ELR (cell line): ENCODE measurements around the gene NMUR1.

Source experiments
- DNase-seq: peaks from one replicate; pipeline ENCODE4 v3.0.0-alpha.2; 2015; ENCODE audit warnings: low read depth

NMUR1 gene

DNA sequence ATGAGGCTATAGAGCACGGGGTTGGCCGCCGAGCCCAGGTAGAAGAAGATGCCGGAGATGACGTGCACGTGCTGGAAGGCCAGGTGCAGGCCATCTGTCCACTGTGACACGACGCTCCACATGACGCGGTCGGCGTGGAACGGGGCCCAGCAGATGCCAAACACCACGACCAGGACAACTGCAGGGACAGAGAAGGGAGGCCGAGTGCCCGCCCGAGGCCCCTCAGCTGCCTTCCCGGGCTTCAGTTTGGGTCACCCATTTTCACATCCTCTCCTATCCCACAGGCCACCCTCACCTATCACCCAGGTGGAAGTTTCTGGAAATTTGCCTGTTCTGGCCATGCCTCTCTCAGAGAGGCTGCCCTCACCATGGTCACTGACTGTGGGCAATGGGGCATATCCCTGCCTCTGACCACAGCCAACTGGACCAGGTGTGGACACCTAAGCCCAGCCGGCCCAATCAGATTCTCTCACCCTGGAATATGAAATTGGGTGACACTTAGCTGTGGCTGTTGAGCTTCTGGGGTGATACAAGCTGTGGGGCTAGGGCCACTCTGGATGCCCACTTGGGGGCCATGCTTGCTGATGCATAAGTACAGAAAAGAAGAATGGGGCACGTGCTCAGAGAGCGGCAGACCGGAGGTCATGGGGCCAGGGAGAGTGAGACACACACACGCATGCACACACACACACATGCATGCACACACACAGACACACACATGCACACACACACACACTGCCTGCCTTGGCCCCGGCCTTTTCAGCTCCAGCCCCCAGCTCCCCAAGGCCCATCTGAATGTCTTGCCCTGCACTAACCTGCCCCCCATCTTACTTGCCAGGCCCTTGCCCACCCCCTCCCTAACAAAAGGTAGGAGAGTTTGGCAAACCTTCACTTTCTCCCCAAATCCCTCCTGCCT, 4.7 kb downstream of the NMUR1 start:
- DNase-seq: no peak

GRCh38 chr2:231524477-231525247, 5.6 kb downstream of the NMUR1 start:
- DNase-seq: no peak

GRCh38 chr2:231523451-231524285, 6.6 kb downstream of the NMUR1 start:
- no peak for DNase-seq

DNA sequence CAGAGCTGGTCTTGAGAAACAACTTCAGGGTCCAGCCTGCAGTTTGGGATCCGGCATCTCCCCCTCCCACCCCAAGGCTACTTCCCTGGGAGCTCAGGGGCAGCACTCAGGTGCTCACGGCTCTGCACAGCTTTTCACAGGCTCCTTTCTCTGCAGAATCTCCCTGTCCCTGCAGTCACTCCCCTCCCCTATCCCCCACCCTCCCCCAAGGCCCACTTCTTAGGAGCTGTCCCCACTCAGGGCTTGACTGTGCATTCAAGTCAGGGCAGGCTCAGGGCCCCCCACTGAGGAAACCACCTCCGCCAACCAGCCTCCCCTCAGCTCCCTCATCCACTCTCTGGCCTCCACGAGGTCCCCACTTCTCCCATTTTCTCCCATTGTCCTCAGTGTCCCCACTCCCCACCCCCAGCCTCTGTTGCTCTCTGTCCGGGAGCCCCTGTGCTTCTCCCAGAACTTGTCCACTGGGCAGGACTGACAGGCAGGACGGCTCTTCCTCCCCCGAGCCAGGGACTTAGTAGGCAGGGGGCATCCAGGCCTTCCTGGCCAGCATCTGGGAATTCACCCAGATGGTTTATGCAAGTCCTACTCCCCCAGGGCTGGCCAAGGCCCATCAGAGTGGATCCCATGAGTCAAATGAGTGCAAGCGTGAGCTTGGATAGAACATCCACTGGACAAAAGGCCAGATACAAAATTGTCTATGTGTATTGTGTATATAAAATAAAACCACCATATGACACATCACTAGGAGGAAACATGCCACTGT, 7.6 kb downstream of the NMUR1 start:
- peak; percentile 50 for DNase-seq

DNA sequence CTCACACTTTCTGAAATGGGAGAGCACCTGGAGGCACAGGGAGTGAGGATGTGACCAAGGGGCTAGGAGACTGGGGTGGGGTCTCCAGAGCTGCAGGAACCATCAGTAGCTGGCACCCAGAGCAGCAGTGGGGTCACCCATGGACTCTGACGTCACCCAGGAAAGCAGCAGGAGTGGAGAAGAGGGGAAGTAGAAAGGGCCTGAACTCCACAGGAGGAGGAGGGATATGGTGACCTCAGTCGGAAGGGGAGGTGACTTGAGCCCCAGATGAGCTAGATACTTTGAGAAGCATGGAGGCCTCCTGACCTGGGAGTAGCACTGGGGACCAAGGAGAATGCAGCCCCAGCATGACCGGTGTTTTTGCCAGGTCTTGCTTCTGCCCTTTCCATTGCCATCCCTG, 8.8 kb downstream of the NMUR1 start:
- no peak for DNase-seq

DNA sequence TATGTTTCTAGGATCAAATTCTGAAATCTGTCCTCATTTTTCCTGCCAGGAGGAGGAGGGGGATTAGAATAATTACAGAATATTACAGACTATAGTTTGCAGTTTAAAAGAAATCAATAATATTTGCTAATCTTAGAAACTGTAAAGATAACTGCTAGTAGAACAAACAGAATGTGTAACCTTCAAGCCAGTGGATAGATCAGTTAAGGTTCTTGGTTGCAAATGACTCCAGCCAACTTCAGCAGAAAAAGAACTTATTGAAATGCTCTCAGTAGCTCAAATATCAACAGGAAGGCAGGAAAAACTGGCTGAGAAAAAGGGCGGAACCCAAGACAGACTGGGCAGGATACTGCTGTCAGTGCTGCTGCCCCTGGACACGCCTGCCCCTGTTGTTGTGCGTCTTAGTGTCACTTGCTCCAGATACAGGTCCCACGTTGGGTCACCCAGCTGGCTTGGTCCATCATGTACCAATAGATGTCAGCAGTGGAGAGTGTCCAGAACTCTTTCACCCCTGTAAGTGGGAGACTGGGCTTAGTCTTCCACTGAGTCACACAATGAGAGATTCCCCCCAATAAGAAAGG, 10.2 kb downstream of the NMUR1 start:
- DNase-seq: no peak

GRCh38 chr2:231518771-231519170, 11.5 kb downstream of the NMUR1 start:
- no peak for DNase-seq

- no peak for DNase-seq
These were observed 14.6 kb downstream of the NMUR1 start for GRCh38 chr2:231515603-231516002.

- no peak for DNase-seq
These were observed 15.3 kb downstream of the NMUR1 start for GRCh38 chr2:231514951-231515297.

- DNase-seq: peak; percentile 98
These were observed 15.9 kb downstream of the NMUR1 start for GRCh38 chr2:231514225-231514950.

DNA sequence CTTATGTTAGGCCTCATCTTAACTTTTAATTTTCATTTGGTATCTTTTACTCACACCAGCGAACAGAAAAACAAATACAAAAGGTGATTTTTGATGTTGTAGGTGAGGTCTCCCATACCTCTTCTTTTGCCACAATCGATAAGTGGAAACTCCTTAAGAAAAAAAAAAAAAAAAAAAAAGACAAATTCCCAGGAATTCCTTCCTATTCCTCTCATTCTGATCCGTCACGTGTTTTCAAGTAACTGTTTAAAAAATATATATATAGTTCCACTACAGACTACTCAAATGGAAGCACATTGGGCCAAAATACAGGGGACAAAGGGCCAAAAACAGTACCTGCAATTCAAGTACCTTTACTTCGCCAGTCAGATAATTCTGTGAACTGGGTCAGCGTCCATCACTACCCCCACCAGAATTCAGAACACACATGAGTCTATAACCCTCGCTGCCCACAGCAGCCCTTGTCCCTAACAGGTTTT, 16.5 kb downstream of the NMUR1 start:
- DNase-seq: no peak

GRCh38 chr2:231512222-231512621, 18.0 kb downstream of the NMUR1 start:
- no peak for DNase-seq

- no peak for DNase-seq
These were observed 26.5 kb downstream of the NMUR1 start for GRCh38 chr2:231503766-231504165.

DNA sequence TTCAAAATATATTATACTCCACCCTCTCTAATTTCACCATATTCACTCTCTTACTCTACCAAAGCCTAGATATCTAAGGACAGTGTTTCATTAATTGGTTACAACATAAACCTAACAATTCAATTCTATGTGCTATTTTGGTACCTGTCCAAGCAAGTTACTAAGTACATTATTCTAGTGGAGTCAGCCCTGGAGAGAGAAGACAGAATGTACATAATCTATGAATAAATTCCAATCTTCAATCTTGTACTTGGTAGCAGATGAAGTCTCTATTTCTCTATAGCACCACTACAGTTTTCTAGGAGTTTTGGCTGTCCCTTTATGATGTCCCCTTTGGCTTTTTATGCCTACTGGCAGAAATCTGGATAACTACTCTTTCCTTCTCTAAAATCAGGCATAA, 27.6 kb downstream of the NMUR1 start:
- no peak for DNase-seq

DNA sequence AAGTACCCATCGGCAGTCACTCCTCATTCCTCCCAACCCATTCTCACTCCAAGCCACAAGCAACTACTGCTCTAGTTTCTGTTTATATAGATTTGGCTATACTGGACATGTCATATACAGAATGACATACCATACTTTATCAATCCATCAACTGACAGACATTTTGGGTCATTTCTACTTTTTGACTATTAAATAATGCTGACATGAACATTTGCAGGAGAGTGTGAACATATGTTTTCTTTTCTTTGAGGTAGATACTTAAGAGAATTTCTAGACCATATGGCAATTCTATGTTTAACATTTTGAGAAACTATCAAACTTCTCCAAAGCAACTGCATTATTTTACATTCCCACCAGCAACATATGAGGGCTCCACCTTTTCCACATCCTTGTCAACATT, 32.6 kb downstream of the NMUR1 start:
- DNase-seq: no peak

GRCh38 chr2:231494669-231495068, 35.6 kb downstream of the NMUR1 start:
- DNase-seq: no peak

GRCh38 chr2:231490801-231491200, 39.4 kb downstream of the NMUR1 start:
- DNase-seq: no peak

DNA sequence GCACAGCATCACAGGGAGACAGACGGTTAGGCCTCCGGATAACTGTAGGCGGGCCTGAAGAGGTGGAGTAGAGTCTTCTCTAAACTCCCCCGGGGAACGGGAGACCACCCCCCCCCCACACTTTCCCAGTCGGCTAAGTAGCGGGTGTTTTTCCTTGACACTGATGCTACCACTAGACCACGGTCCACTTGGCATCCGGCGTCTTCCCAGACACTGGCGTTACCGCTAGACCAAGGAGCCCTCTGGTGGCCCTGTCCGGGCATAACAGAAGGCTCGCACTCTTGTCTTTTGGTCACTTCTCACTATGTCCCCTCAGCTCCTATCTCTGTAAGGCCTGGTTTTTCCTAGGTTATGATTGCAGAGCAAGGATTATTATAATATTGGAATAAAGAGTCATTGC, 40.3 kb downstream of the NMUR1 start:
- DNase-seq: peak; percentile 15

- no peak for DNase-seq
These were observed 41.9 kb downstream of the NMUR1 start for GRCh38 chr2:231488331-231488730.

GRCh38 chr2:231486851-231487596, 43.2 kb downstream of the NMUR1 start:
- no peak for DNase-seq
